H1 (cell line): ENCODE data around the gene DIS3. TPM values are rescaled to one million over a fixed set of nuclear protein-coding genes. Genes with fewer than 3 reads are reported as not detected.
"Not testable (repeated sequence)": the region's sequence is repeated elsewhere in the genome, so short reads cannot be mapped to it uniquely, and the experiment has no call there.

ENCODE experiments used
- CTCF ChIA-PET: fragments of 300-600 bp; sonication (Branson Sonifier 250); formaldehyde crosslinking; loops from one replicate; lab custom pipeline; 2021; ENCODE audit not compliant: partially characterized antibody; lab: Charles Lee
- POLR2A ChIA-PET: fragments of 300-600 bp; sonication (Branson Sonifier 250); formaldehyde crosslinking; loops from one replicate; lab custom pipeline; 2021; ENCODE audit warnings: inconsistent platforms; ENCODE audit not compliant: partially characterized antibody; lab: Charles Lee
- DNase-seq, 2 experiments: peaks; one replicate each; pipeline versions ENCODE4 v3.0.0 to v3.0.0-alpha.2; 2010 to 2022; ENCODE audit warnings: low spot score in 2 of 2, low read depth in 1 of 2, mixed read lengths in 1 of 2
- FAIRE-seq: peaks from 2 replicates; lab custom pipeline; 2011; peaks lifted over from hg19 to GRCh38; lab: Jason Lieb, UNC
- H2AFZ ChIP-seq: 2 replicates; pipeline ENCODE4 v1.8.1; 2012; ENCODE audit warnings: low read length, inconsistent platforms
- H2AK5ac ChIP-seq: 2 replicates; pipeline ENCODE4 v1.6.1; 2013; ENCODE audit warnings: low read depth, low read length
- H2BK120ac ChIP-seq: replicated peaks from 2 replicates; pipeline ENCODE3; 2013; ENCODE audit warnings: low read depth, low read length, inconsistent platforms
- H2BK12ac ChIP-seq: 2 replicates; pipeline ENCODE4 v1.6.1; 2013; ENCODE audit warnings: low read depth, low read length
- H2BK15ac ChIP-seq: 2 replicates; pipeline ENCODE4 v1.6.1; 2013; ENCODE audit warnings: low read length
- H2BK20ac ChIP-seq: 2 replicates; pipeline ENCODE4 v1.6.1; 2013; ENCODE audit warnings: low read length
- H2BK5ac ChIP-seq: 2 replicates; pipeline ENCODE4 v1.6.1; 2013; ENCODE audit warnings: low read depth, low read length
- H3K14ac ChIP-seq: 2 replicates; pipeline ENCODE4 v1.6.1; 2013; ENCODE audit warnings: inconsistent platforms; ENCODE audit not compliant: insufficient read length
- H3K18ac ChIP-seq: 2 replicates; pipeline ENCODE4 v1.6.1; 2013; ENCODE audit warnings: low read length; ENCODE audit errors: extremely low read depth
- H3K23ac ChIP-seq: 2 replicates; pipeline ENCODE4 v1.6.1; 2013; ENCODE audit warnings: inconsistent platforms; ENCODE audit not compliant: insufficient read length
- H3K23me2 ChIP-seq: 2 replicates; pipeline ENCODE4 v1.6.1; 2013; ENCODE audit warnings: low read depth, low read length
- H3K27ac ChIP-seq: 2 replicates; pipeline ENCODE4 v1.6.1; 2011; ENCODE audit warnings: low read depth, low read length, inconsistent platforms
- H3K27me3 ChIP-seq, 4 experiments: replicated peaks in 1 of 4; 1 replicate in 1 of 4; 2 replicates in 3 of 4; pipeline versions ENCODE4 v1.6.1 to v1.8.1; 2011 to 2013; ENCODE audit warnings: low read length in 3 of 4, mild to moderate bottlenecking in 3 of 4, inconsistent platforms in 2 of 4, mixed read lengths in 2 of 4, moderate library complexity in 1 of 4; ENCODE audit not compliant: control insufficient read depth in 3 of 4, insufficient read depth in 3 of 4; ENCODE audit errors: extremely low read depth in 1 of 4
- H3K36me3 ChIP-seq, 4 experiments: 2 replicates each; pipeline versions ENCODE4 v1.6.1 to v1.8.1; 2011 to 2013; ENCODE audit warnings: mild to moderate bottlenecking in 4 of 4, low read length in 3 of 4, moderate library complexity in 2 of 4, control low read depth in 1 of 4, inconsistent platforms in 1 of 4; ENCODE audit not compliant: insufficient read depth in 4 of 4, control insufficient read depth in 2 of 4
- H3K4ac ChIP-seq: replicated peaks from 2 replicates; pipeline ENCODE3; 2013; ENCODE audit warnings: low read length, low read depth, mixed read lengths, inconsistent platforms; ENCODE audit not compliant: insufficient read length
- H3K4me1 ChIP-seq, 4 experiments: replicated peaks in 1 of 4; 1 replicate in 1 of 4; 2 replicates in 3 of 4; pipeline versions ENCODE4 v1.6.1 to v1.8.1; 2011 to 2013; ENCODE audit warnings: low read length in 3 of 4, inconsistent platforms in 2 of 4, mixed read lengths in 1 of 4; ENCODE audit not compliant: insufficient read depth in 4 of 4, control insufficient read depth in 3 of 4
- H3K4me2 ChIP-seq, 2 experiments: 2 replicates each; pipeline versions ENCODE4 v1.6.1 to v1.8.1; 2011 to 2013; ENCODE audit warnings: low read depth in 2 of 2, low read length in 2 of 2, control low read depth in 1 of 2, inconsistent platforms in 1 of 2, mild to moderate bottlenecking in 1 of 2; ENCODE audit not compliant: insufficient read depth in 1 of 2
- H3K4me3 ChIP-seq, 4 experiments: fragments of 200-600, 300-600 bp in 1 of 4; sonication (generic), shearing (Covaris generic), sonication (Bioruptor Twin) in 1 of 4; 2 replicates each; pipeline versions ENCODE4 v1.5.1 to v1.8.1; 2011 to 2016; ENCODE audit warnings: low read length in 4 of 4, low read depth in 3 of 4, control low read depth in 2 of 4, inconsistent platforms in 2 of 4, mild to moderate bottlenecking in 2 of 4, mixed read lengths in 1 of 4, moderate library complexity in 1 of 4; ENCODE audit not compliant: insufficient read depth in 2 of 4; ENCODE audit errors: extremely low read depth in 1 of 4
- H3K56ac ChIP-seq: replicated peaks from 2 replicates; pipeline ENCODE3; 2013; ENCODE audit warnings: low read depth, mild to moderate bottlenecking, mixed read lengths, low read length, inconsistent platforms; ENCODE audit not compliant: insufficient read length
- H3K79me1 ChIP-seq: 2 replicates; pipeline ENCODE4 v1.6.1; 2013; ENCODE audit warnings: low read depth, low read length, control low read depth
- H3K79me2 ChIP-seq, 2 experiments: 2 replicates each; pipeline versions ENCODE4 v1.6.1 to v1.8.1; 2012 to 2013; ENCODE audit warnings: low read length in 2 of 2, mild to moderate bottlenecking in 2 of 2, inconsistent platforms in 1 of 2; ENCODE audit not compliant: insufficient read depth in 2 of 2, control insufficient read depth in 1 of 2
- H3K9ac ChIP-seq, 4 experiments: replicated peaks in 1 of 4; 1 replicate in 1 of 4; 2 replicates in 3 of 4; pipeline versions ENCODE4 v1.6.1 to v1.8.1; 2011 to 2013; ENCODE audit warnings: low read depth in 3 of 4, low read length in 3 of 4, control low read depth in 2 of 4, mild to moderate bottlenecking in 2 of 4, moderate library complexity in 2 of 4, inconsistent platforms in 1 of 4; ENCODE audit errors: extremely low read depth in 1 of 4
- H3K9me3 ChIP-seq, 2 experiments: 2 replicates each; pipeline versions ENCODE4 v1.6.1 to v1.8.1; 2012 to 2013; ENCODE audit warnings: mild to moderate bottlenecking in 2 of 2, moderate library complexity in 2 of 2, control low read depth in 1 of 2, inconsistent platforms in 1 of 2, low read depth in 1 of 2, low read length in 1 of 2, mixed read lengths in 1 of 2; ENCODE audit not compliant: insufficient read depth in 2 of 2
- H4K20me1 ChIP-seq, 2 experiments: replicated peaks in 1 of 2; 2 replicates each; pipeline versions ENCODE3 to v1.8.1; 2011 to 2013; ENCODE audit warnings: inconsistent platforms in 2 of 2, low read length in 2 of 2, mild to moderate bottlenecking in 1 of 2; ENCODE audit not compliant: insufficient read depth in 2 of 2, control insufficient read depth in 1 of 2
- H4K5ac ChIP-seq: 2 replicates; pipeline ENCODE4 v1.6.1; 2013; ENCODE audit warnings: low read length, low read depth, mixed read lengths, inconsistent platforms; ENCODE audit not compliant: insufficient read length
- H4K8ac ChIP-seq: 2 replicates; pipeline ENCODE4 v1.8.0; 2013; ENCODE audit warnings: mild to moderate bottlenecking, moderate library complexity, low read length, inconsistent platforms; ENCODE audit not compliant: insufficient read depth; ENCODE audit errors: extremely low read depth
- H4K91ac ChIP-seq: replicated peaks from 2 replicates; pipeline ENCODE3; 2013; ENCODE audit warnings: low read length, mixed read lengths, inconsistent platforms; ENCODE audit not compliant: insufficient read length
- BACH1 ChIP-seq: IDR thresholded peaks from 2 replicates; pipeline ENCODE4 v1.6.1; 2012; ENCODE audit warnings: low read length, improper control_type of control experiment
- PHF8 ChIP-seq: fragments of 200-600 bp; sonication (generic); conservative IDR thresholded peaks from 2 replicates; pipeline ENCODE4 v1.7.1; 2012; ENCODE audit warnings: low read depth, mild to moderate bottlenecking, inconsistent platforms, low read length, moderate library complexity
- POU5F1 ChIP-seq: IDR thresholded peaks from 2 replicates; pipeline ENCODE4 v1.6.1; 2011; ENCODE audit warnings: low read depth, mild to moderate bottlenecking, low read length, moderate library complexity
- TCF12 ChIP-seq: IDR thresholded peaks from 2 replicates; pipeline ENCODE4 v1.6.1; 2011; ENCODE audit warnings: low read depth, mild to moderate bottlenecking, low read length
- TEAD4 ChIP-seq: IDR thresholded peaks from 2 replicates; pipeline ENCODE4 v1.6.1; 2012; ENCODE audit warnings: low read depth, low read length, inconsistent platforms, mixed read lengths
- WGBS, 2 experiments: shearing (Covaris generic) in 1 of 2; methylation state at CpG; one replicate each; pipeline versions ENCODE4 v1.1.6 to v1.1.7; 2013 to 2015; ENCODE audit warnings: low lambda C conversion rate in 2 of 2, mixed read lengths in 2 of 2, inconsistent platforms in 1 of 2, low coverage in 1 of 2, missing lambda C conversion rate in 1 of 2; ENCODE audit not compliant: insufficient replicate concordance in 2 of 2, insufficient coverage in 1 of 2, insufficient read length in 1 of 2; ENCODE audit errors: extremely low coverage in 1 of 2, missing lambda C conversion rate in 1 of 2; 5-methylcytosine and 5-hydroxymethylcytosine counted together
- polyA plus RNA-seq, 7 experiments: library from polyadenylated mRNA; depleted of rRNA in 3 of 7; stranded (reverse) in 5 of 7; unstranded in 2 of 7; fragments of >200 nt in 5 of 7; fragments of 200-250 nt in 2 of 7; gene quantifications; 1 replicate in 5 of 7; 2 replicates in 1 of 7; 4 replicates in 1 of 7; pipeline versions ENCODE4 v1.2.1 to v1.2.3, GENCODE V29; 2011 to 2013; ENCODE audit warnings: missing spikeins in 2 of 7, mixed read lengths in 2 of 7
- total RNA-seq: library from RNA; stranded (reverse); fragmentation: NEBNext Ultra II Directional; extraction: Animal tissue kit (Norgen Biotek cat#: 25700); gene quantifications from 2 replicates; pipeline ENCODE4 v1.2.1, GENCODE V29; 2021
- TF ChIP-seq, protein P1 (sequence below): IDR thresholded peaks from 2 replicates; pipeline ENCODE4 v1.6.1; 2012; ENCODE audit warnings: inconsistent platforms

Gene DIS3
- total and polyA plus RNA-seq, 2 of the 8 experiments (the other 6 are each of a cell fraction or from before 2014, with no cell fraction given): 10.8 to 39.9 TPM

DNA sequence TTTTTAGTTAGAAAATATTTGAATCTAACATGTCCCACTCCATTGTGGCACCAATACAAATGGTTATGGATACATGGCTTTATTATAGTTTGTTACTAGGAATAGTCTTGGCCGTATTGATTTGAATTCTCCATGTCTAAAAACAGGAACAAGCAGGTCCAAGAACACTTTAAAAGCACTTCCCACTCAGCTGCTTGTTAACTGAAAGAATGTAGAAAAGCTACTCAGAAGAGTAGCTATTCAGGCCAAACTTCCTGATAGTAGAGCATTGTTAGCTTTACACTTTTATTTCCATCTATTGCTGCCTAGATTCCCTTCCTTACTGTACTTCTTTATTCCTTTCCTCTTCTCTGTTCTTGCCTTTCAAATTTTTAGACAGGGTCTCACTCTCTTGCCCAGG lies 7.1 kb upstream of the DIS3 start (continued):
- TF ChIP-seq TCF12 (no peak), BACH1 (no peak), POU5F1 (no peak), TEAD4 (no peak), PHF8 (no peak)
- TF ChIP-seq, protein P1, sequence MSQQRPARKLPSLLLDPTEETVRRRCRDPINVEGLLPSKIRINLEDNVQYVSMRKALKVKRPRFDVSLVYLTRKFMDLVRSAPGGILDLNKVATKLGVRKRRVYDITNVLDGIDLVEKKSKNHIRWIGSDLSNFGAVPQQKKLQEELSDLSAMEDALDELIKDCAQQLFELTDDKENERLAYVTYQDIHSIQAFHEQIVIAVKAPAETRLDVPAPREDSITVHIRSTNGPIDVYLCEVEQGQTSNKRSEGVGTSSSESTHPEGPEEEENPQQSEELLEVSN: no peak

DNA sequence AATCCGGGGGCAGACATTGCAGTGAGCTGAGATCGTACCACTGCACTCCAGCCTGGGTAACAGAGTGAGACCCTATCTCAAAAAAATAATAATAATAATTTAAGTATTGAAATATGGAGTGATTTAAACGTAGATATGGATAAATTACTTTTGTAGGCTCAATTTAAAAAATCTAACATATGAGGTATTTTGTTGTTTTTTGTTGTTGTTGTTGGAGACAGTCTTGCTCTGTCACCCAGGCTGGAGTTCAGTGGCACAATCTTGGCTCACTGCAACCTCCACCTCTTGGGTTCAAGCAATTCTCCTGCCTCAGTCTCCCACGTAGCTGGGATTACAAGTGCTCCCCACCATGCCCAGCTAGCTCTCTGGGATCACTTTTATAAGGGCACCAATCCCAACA lies 3.0 kb upstream of the DIS3 start:
- H3K4me1 ChIP-seq, H3K4me2 ChIP-seq, H2BK12ac ChIP-seq, POLR2A ChIA-PET, H3K79me1 ChIP-seq, H2AFZ ChIP-seq, H2BK120ac ChIP-seq, H3K4ac ChIP-seq, H4K8ac ChIP-seq, H3K23ac ChIP-seq, H3K56ac ChIP-seq, H3K27me3 ChIP-seq, H3K23me2 ChIP-seq, H4K5ac ChIP-seq, H3K27ac ChIP-seq, H3K4me3 ChIP-seq, H4K91ac ChIP-seq, H2BK5ac ChIP-seq, H2AK5ac ChIP-seq, H3K9me3 ChIP-seq, H4K20me1 ChIP-seq, H3K9ac ChIP-seq, H2BK20ac ChIP-seq, DNase-seq, H2BK15ac ChIP-seq, H3K18ac ChIP-seq, FAIRE-seq, H3K14ac ChIP-seq, H3K36me3 ChIP-seq: not testable (repeated sequence)
- WGBS, 2 experiments: 94% methylated on average over 4 of the region's 4 CpGs; no CpG with 5 or more reads in 1 of the 2 experiments
- H3K79me2 ChIP-seq: peaks cover 6 to 49% of the 10 kb centered on the region in 2 experiments
- CTCF ChIA-PET: interaction anchor here (0.6 to 2.8 kb wide), 3 partner anchors 24 to 378 kb away, joined by 3 to 10 read pairs (median 4); no protein-coding TSS in a partner anchor
